ENCODE data around the gene SGTA.
"Not testable (repeated sequence)": the region's sequence is repeated elsewhere in the genome, so short reads cannot be mapped to it uniquely, and the experiment has no call there.

Gene SGTA

DNA sequence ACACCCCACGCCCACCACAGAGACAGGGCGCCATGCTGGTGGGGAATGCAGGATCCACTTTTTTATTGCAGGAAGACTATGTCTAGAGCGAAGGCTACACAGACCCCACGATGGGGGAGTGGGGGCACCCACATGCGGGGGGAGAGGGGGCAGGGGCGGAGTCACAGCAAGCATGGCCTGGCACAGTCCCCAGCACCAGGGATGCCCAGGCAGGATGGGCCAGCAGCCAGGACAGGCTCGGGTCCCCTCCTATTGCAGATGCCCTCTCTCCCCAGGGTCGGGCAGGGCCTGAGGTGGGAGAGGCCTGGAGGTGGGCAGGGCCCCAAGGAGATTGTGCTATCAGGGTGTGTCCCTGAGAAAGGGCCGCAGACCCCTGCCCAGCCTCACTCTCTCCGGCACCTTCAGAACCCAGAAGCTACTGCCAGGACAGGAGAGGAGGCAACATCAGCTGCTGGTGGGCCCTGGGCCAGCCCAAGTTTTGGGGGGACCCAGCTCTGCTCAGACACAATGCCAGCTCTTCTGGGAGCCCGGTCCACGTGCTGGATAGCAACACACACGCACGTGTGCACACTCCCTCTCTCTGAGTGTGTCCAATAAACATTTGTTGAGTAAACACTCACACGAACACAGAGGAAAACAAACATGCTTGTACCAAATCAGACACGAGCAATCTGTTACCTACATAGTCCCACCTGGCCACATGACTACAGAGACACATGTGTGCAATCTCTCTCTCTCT is 68.4 kb downstream of the SGTA start:
- no peak for DNase-seq (ENCODE audit: low read depth in 1 of 2, low spot score in 1 of 2)

DNA sequence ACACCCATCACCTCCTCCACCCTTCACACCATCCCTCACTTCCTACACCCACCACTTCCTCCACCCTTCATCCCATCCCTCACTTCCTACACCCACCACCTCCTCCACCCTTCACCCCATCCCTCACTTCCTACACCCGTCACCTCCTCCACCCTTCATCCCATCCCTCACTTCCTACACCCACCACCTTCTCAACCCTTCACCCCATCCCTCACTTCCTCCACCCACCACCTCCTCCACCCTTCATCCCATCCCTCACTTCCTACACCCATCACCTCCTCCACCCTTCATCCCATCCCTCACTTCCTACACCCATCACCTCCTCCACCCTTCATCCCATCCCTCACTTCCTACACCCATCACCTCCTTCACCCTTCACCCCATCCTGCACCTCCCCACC is 69.0 kb downstream of the SGTA start:
- not testable (repeated sequence) for DNase-seq (ENCODE audit: low read depth in 1 of 2, low spot score in 1 of 2)

- DNase-seq (ENCODE audit: low read depth in 1 of 2, low spot score in 1 of 2): not testable (repeated sequence)
Measured at GRCh38 chr19:2713170-2713569, 69.9 kb downstream of the SGTA start.

GRCh38 chr19:2711875-2712205 is 71.2 kb downstream of the SGTA start:
- no peak for DNase-seq (ENCODE audit: low read depth in 1 of 2, low spot score in 1 of 2)

- no peak for DNase-seq (ENCODE audit: low read depth in 1 of 2, low spot score in 1 of 2)
Measured at GRCh38 chr19:2711172-2711874, 71.8 kb downstream of the SGTA start.

- no peak for DNase-seq (ENCODE audit: low read depth in 1 of 2, low spot score in 1 of 2)
Measured at GRCh38 chr19:2706251-2706650, 76.8 kb downstream of the SGTA start.
